ENCODE measurements around the gene POPDC3. TPM values are rescaled to one million over a fixed set of nuclear protein-coding genes. Genes with fewer than 3 reads are reported as not detected.

The POPDC3 gene
- total and polyA plus RNA-seq, 2 of the 13 experiments (the other 11 are each of a cell fraction or from before 2014, with no cell fraction given), result 0.18 to 0.20 TPM

DNA sequence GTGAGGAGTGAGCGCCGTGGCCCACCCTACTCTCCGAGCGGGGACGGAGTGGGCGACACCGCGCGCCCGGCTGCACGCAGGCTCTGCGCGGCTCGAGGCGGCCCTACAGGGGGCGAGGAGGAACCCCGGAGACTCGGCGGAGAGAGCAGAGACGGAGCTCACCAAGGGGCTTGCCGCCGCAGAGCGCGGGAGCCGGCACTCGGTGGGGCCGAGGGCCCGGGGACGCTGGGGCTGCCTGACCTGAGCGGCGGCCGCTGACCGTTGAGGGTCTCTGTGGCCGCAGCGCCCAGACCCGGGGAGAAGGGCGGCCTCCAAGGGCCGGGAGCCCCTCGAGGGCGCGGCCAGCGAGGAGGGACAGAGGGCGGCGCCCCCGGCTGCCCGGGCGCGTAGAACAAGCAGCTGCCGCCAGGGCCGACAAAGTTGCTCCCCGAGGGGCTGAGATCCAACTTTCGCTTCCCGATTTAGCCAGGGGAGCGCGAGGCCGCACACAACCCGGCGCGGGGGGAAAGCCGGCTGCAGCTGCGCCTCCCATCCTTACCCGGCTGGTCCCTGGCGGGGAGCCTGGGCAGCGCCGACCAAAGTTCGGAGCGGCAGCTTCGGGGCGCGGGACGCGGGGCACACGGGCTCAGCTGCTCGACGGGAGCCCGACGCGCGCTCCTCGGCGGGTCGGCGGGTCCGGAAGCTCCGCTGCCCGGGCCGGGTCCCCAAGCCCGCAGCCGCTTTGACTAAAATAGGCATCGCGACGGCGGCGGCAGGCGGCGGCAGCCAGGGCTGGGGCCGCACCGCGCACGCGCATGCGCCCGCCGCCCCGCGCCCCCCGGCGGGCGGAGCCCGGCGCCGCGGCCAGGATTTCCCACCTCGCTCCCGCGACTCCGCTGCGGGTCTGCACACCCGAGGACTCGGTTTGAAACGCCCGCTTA is 43.1 kb downstream of the POPDC3 start (continued):
- TF ChIP-seq ZFY (CRISPR knock-in tag; IDR thresholded peaks at IDR 0.05), result 0 out of 2 replicates have a peak, but pooled peaks have one; percentile 15
- no peak for TF ChIP-seq FOXK2 (IDR thresholded peaks at IDR 0.05)
- peak; percentile 35 for TF ChIP-seq HNRNPLL (IDR thresholded peaks at IDR 0.05; ENCODE audit: low read depth, low read length, poor library complexity, severe bottlenecking)
- TF ChIP-seq, protein P1, sequence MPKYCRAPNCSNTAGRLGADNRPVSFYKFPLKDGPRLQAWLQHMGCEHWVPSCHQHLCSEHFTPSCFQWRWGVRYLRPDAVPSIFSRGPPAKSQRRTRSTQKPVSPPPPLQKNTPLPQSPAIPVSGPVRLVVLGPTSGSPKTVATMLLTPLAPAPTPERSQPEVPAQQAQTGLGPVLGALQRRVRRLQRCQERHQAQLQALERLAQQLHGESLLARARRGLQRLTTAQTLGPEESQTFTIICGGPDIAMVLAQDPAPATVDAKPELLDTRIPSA (CRISPR knock-in tag; IDR thresholded peaks at IDR 0.05; ENCODE audit: borderline replicate concordance), result peak; percentile 27; the same call in 1 of the 2 replicates
- TF ChIP-seq, protein P2, sequence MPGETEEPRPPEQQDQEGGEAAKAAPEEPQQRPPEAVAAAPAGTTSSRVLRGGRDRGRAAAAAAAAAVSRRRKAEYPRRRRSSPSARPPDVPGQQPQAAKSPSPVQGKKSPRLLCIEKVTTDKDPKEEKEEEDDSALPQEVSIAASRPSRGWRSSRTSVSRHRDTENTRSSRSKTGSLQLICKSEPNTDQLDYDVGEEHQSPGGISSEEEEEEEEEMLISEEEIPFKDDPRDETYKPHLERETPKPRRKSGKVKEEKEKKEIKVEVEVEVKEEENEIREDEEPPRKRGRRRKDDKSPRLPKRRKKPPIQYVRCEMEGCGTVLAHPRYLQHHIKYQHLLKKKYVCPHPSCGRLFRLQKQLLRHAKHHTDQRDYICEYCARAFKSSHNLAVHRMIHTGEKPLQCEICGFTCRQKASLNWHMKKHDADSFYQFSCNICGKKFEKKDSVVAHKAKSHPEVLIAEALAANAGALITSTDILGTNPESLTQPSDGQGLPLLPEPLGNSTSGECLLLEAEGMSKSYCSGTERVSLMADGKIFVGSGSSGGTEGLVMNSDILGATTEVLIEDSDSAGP (CRISPR knock-in tag; IDR thresholded peaks at IDR 0.05; ENCODE audit: borderline replicate concordance), result peak; percentile 63; the same call in 1 of the 2 replicates
- TF ChIP-seq, protein P3, sequence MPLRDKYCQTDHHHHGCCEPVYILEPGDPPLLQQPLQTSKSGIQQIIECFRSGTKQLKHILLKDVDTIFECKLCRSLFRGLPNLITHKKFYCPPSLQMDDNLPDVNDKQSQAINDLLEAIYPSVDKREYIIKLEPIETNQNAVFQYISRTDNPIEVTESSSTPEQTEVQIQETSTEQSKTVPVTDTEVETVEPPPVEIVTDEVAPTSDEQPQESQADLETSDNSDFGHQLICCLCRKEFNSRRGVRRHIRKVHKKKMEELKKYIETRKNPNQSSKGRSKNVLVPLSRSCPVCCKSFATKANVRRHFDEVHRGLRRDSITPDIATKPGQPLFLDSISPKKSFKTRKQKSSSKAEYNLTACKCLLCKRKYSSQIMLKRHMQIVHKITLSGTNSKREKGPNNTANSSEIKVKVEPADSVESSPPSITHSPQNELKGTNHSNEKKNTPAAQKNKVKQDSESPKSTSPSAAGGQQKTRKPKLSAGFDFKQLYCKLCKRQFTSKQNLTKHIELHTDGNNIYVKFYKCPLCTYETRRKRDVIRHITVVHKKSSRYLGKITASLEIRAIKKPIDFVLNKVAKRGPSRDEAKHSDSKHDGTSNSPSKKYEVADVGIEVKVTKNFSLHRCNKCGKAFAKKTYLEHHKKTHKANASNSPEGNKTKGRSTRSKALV (CRISPR knock-in tag; IDR thresholded peaks at IDR 0.05), result peak; percentile 53
- TF ChIP-seq, protein P4, sequence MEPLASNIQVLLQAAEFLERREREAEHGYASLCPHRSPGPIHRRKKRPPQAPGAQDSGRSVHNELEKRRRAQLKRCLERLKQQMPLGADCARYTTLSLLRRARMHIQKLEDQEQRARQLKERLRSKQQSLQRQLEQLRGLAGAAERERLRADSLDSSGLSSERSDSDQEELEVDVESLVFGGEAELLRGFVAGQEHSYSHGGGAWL (CRISPR knock-in tag; IDR thresholded peaks at IDR 0.05), result peak; percentile 37; the same call in 1 of the 2 replicates
- TF ChIP-seq HDAC1 (CRISPR knock-in tag; IDR thresholded peaks at IDR 0.05), result peak; percentile 46; the same call in 1 of the 2 replicates
- TF ChIP-seq, protein P5, sequence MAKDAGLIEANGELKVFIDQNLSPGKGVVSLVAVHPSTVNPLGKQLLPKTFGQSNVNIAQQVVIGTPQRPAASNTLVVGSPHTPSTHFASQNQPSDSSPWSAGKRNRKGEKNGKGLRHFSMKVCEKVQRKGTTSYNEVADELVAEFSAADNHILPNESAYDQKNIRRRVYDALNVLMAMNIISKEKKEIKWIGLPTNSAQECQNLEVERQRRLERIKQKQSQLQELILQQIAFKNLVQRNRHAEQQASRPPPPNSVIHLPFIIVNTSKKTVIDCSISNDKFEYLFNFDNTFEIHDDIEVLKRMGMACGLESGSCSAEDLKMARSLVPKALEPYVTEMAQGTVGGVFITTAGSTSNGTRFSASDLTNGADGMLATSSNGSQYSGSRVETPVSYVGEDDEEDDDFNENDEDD (CRISPR knock-in tag; IDR thresholded peaks at IDR 0.05; ENCODE audit: borderline replicate concordance), result peak; percentile 59; the same call in 1 of the 2 replicates
- TF ChIP-seq, protein P6, sequence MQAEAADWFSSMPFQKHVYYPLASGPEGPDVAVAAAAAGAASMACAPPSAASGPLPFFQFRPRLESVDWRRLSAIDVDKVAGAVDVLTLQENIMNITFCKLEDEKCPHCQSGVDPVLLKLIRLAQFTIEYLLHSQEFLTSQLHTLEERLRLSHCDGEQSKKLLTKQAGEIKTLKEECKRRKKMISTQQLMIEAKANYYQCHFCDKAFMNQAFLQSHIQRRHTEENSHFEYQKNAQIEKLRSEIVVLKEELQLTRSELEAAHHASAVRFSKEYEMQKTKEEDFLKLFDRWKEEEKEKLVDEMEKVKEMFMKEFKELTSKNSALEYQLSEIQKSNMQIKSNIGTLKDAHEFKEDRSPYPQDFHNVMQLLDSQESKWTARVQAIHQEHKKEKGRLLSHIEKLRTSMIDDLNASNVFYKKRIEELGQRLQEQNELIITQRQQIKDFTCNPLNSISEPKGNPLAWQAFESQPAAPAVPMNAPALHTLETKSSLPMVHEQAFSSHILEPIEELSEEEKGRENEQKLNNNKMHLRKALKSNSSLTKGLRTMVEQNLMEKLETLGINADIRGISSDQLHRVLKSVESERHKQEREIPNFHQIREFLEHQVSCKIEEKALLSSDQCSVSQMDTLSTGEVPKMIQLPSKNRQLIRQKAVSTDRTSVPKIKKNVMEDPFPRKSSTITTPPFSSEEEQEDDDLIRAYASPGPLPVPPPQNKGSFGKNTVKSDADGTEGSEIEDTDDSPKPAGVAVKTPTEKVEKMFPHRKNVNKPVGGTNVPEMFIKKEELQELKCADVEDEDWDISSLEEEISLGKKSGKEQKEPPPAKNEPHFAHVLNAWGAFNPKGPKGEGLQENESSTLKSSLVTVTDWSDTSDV (CRISPR knock-in tag; IDR thresholded peaks at IDR 0.05), result peak; percentile 3; the same call in 1 of the 2 replicates
- TF ChIP-seq, protein P7, sequence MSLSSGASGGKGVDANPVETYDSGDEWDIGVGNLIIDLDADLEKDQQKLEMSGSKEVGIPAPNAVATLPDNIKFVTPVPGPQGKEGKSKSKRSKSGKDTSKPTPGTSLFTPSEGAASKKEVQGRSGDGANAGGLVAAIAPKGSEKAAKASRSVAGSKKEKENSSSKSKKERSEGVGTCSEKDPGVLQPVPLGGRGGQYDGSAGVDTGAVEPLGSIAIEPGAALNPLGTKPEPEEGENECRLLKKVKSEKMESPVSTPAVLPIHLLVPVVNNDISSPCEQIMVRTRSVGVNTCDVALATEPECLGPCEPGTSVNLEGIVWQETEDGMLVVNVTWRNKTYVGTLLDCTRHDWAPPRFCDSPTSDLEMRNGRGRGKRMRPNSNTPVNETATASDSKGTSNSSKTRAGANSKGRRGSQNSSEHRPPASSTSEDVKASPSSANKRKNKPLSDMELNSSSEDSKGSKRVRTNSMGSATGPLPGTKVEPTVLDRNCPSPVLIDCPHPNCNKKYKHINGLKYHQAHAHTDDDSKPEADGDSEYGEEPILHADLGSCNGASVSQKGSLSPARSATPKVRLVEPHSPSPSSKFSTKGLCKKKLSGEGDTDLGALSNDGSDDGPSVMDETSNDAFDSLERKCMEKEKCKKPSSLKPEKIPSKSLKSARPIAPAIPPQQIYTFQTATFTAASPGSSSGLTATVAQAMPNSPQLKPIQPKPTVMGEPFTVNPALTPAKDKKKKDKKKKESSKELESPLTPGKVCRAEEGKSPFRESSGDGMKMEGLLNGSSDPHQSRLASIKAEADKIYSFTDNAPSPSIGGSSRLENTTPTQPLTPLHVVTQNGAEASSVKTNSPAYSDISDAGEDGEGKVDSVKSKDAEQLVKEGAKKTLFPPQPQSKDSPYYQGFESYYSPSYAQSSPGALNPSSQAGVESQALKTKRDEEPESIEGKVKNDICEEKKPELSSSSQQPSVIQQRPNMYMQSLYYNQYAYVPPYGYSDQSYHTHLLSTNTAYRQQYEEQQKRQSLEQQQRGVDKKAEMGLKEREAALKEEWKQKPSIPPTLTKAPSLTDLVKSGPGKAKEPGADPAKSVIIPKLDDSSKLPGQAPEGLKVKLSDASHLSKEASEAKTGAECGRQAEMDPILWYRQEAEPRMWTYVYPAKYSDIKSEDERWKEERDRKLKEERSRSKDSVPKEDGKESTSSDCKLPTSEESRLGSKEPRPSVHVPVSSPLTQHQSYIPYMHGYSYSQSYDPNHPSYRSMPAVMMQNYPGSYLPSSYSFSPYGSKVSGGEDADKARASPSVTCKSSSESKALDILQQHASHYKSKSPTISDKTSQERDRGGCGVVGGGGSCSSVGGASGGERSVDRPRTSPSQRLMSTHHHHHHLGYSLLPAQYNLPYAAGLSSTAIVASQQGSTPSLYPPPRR (CRISPR knock-in tag; IDR thresholded peaks at IDR 0.05; ENCODE audit: borderline replicate concordance), result 0 out of 2 replicates have a peak, but pooled peaks have one; percentile 18
